DND-41 (cell line): ENCODE measurements around the gene GNLY.

Experiments
- EZH2 ChIP-seq: IDR thresholded peaks from 3 replicates; pipeline ENCODE4 v1.6.1; 2012; ENCODE audit warnings: borderline replicate concordance, low read depth, mild to moderate bottlenecking, moderate library complexity, low read length, inconsistent platforms; ENCODE audit not compliant: severe bottlenecking
- TF ChIP-seq, protein P1 (sequence below): IDR thresholded peaks from 2 replicates; pipeline ENCODE4 v1.5.1; 2012; ENCODE audit warnings: borderline replicate concordance, low read length, moderate library complexity, mild to moderate bottlenecking; ENCODE audit not compliant: poor library complexity, severe bottlenecking; ENCODE audit errors: extremely low read depth

DNA sequence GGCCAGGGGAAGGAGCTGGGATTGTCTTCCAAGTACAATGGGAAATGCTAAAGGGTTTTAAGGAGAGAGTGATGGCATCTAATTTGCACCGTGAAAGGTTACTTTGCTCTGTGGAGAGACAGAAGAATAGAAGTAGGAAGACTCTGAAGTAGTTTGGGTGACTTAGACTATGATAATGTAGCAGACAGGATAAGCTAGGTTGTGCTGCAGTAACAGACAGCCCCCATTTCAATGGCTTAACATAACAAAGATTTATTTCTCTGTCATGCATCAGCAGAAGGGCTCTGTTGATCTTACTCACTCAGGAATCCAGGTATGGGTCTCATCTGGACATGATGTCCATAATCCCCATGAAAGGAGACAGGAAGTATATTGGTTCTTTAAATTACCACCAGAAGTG is 26.4 kb downstream of the GNLY start:
- TF ChIP-seq, protein P1, sequence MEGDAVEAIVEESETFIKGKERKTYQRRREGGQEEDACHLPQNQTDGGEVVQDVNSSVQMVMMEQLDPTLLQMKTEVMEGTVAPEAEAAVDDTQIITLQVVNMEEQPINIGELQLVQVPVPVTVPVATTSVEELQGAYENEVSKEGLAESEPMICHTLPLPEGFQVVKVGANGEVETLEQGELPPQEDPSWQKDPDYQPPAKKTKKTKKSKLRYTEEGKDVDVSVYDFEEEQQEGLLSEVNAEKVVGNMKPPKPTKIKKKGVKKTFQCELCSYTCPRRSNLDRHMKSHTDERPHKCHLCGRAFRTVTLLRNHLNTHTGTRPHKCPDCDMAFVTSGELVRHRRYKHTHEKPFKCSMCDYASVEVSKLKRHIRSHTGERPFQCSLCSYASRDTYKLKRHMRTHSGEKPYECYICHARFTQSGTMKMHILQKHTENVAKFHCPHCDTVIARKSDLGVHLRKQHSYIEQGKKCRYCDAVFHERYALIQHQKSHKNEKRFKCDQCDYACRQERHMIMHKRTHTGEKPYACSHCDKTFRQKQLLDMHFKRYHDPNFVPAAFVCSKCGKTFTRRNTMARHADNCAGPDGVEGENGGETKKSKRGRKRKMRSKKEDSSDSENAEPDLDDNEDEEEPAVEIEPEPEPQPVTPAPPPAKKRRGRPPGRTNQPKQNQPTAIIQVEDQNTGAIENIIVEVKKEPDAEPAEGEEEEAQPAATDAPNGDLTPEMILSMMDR = no peak
- TF ChIP-seq EZH2 = no peak
